ENCODE data around the gene CETP.
"Not testable (repeated sequence)": the region's sequence is repeated elsewhere in the genome, so short reads cannot be mapped to it uniquely, and the experiment has no call there.

Gene CETP

GRCh38 chr16:56934599-56935145, 27.1 kb upstream of the CETP start:
- not testable (repeated sequence) for DNase-seq (ENCODE audit: low spot score)

DNA sequence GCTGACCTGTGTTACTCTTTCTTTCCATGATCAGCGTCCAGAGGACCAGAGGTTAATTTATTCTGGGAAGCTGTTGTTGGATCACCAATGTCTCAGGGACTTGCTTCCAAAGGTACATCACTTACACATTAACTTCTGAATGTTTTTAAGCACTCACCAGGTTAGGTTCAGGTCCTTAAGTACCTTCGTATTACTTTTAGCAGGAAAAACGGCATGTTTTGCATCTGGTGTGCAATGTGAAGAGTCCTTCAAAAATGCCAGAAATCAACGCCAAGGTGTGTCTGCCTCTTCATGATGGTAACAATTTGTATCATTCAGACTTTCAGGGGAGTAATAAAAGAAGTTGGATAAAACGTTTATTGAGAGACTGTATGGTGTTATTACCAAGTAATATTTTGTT, 26.5 kb upstream of the CETP start:
- DNase-seq (ENCODE audit: low spot score) = no peak

DNA sequence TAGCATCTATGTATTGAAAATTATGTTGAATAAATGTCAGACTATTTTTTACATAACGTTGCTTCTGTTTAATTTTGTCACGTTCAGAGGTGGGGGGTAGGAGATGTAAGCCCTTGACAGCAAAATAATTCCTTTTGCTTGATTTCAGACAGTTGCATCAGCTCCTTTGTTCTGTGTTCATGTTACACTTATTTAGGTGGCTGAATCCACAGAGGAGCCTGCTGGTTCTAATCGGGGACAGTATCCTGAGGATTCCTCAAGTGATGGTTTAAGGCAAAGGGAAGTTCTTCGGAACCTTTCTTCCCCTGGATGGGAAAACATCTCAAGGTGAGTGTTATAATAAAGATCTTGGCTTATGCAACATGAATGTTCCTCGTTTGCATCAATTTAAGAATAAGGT, 25.3 kb upstream of the CETP start:
- DNase-seq (ENCODE audit: low spot score) = no peak

- no peak for DNase-seq (ENCODE audit: low spot score)
Observed at GRCh38 chr16:56936950-56937349, 24.8 kb upstream of the CETP start.

DNA sequence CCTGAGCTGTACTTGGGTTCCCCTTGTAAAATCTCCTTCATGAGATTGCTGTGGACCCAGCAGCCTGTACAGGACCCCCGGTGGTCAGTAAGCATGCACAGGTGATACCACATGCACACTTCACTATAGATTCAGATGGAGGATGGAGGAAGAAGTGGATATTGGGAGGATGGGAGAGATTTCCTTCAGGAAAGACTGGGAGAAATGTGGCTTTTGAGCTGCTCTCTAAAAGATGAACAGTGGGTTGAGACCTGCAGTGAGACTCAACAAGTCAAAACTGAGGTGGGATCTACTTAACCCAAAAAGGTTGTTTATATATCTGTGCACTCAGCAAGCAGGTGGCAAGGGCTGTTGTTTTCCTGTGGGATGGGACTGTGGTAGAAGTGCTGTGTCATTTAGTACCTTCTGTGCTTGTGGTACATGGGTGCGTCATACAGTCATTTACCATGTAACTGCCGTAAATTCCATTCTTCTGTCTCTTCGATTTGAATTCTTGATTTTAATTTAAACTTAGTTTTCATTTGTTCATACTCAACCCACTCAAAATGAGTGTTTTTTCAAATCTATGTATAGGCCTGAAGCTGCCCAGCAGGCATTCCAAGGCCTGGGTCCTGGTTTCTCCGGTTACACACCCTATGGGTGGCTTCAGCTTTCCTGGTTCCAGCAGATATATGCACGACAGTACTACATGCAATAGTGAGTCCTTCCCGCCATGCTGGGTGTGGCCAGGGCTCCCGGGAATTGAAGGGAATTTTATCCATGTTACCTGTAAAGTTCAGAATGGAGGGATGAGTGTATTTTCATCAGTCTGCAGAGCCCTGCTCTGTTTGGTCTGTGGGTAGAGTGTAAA, 22.9 kb upstream of the CETP start:
- no peak for DNase-seq (ENCODE audit: low spot score)

GRCh38 chr16:56939801-56940200, 21.9 kb upstream of the CETP start:
- DNase-seq (ENCODE audit: low spot score) = no peak

GRCh38 chr16:56941092-56941491, 20.7 kb upstream of the CETP start:
- no peak for DNase-seq (ENCODE audit: low spot score)

DNA sequence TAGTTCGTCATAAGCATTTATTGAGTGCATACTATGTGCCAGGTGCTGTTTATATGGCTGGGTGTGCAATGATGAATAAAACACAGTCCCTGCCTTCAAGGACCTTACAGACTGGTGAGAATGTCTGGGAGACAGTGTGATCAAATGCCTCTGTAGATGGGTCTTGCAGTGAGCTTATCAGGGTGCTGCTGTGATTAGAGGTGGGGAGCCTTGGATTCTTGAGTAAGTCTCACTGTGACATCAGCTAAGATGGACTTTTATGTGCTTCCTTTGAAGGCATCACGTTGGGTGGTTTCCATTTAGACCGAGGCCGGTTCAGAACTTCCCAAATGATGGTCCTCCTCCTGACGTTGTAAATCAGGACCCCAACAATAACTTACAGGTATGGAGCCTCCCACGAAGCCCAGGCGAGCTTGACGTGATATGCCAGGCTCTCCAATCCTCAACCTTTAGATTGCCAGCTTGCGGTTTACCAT, 19.9 kb upstream of the CETP start:
- no peak for DNase-seq (ENCODE audit: low spot score)

DNA sequence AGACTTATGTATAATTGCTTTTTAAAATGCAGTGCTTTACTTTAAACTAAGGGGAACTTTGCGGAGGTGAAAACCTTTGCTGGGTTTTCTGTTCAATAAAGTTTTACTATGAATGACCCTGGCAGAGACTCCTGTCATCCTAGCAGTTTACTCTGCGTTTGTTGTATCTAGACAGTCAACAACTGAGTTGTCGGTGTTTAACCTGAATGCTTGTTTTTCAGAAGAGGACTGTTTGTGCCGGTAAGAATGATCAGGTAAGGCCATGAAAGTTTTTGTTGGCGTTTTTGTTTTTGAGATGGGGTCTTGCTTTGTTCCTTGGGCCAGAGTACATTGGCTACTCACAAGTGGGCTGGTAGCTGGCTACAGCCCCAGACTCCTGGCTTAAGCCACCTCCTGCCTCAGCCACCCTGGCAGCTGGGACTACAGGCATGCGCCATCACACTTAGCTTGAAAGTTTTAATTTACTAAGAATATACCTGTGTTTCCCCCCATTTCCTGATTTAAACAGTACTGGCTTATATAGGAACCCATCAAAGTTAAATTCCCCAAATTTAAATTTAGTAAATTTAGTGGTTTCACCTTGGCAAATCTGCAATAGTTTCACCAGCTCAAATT, 17.9 kb upstream of the CETP start:
- DNase-seq (ENCODE audit: low spot score) = no peak

DNA sequence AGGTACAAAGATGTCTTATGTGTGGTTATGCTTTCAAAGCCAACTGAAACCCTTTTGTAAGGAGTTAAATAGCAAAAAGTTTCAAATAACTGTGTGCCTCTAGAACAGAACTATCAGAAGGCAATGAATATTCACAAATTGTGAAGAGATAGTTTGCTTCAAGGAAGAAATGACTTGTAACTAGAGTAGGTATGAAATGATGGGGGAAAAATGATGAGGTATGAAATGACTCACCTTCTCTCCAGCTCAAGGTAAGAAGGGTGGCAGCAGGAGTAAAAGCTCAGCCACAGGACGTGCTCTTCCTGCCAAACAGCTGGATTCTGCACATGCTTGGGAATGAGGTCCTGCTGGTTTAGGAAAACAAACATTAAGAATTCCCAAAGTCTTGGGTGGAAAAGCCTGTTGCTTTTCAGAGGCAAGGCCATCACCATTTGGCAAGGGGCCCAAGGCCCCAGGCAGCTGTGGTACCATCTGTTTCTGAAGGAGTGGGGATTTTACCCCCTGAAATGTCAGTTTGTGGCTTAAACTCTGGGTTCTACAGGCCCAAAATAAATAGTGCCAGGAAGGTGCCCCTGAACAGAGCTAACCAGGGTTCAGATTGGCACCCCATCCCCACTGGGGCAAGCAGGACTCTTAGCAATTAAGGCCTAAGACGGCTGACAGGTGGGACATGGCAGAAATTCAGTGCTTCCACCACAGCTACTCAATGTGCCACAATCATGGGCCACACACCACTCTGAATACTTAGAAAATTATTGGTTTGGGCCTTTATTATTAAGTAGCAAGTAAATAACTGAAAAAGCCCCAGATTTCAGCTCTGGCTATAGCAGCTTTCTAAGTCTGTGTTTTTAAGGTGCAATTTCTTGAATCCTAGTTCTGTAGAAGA, 16.6 kb upstream of the CETP start:
- no peak for DNase-seq (ENCODE audit: low spot score)

- no peak for DNase-seq (ENCODE audit: low spot score)
Observed at GRCh38 chr16:56945847-56946527, 15.8 kb upstream of the CETP start.

GRCh38 chr16:56946767-56947603, 14.8 kb upstream of the CETP start:
- no peak for DNase-seq (ENCODE audit: low spot score)

GRCh38 chr16:56947604-56947995, 14.2 kb upstream of the CETP start:
- DNase-seq (ENCODE audit: low spot score) = no peak

- no peak for DNase-seq (ENCODE audit: low spot score)
Observed at GRCh38 chr16:56948234-56948633, 13.5 kb upstream of the CETP start.

DNA sequence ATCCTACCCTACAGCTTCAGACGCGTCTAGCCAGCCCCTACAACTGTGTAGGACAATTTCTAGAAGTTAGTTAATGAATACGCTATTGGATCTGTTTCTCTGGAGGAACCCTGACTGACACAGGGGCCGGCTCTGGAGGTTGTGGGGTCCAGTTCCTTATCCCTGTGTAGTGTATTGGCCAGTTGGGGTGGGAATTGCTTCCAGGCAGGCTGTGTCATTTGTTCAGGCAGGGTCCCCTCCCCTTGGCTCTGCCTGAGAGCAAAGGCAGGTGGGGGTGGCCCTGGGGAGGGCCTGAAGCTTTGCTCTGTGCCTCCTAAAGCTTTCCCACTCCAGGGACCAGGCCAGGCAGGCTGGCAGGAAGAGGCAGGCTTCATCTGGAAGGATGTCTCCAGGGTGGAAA, 11.7 kb upstream of the CETP start:
- DNase-seq (ENCODE audit: low spot score) = no peak

GRCh38 chr16:56950455-56950854, 11.3 kb upstream of the CETP start:
- DNase-seq (ENCODE audit: low spot score) = no peak

GRCh38 chr16:56950881-56951771, 10.6 kb upstream of the CETP start:
- peak; percentile 77 for DNase-seq (ENCODE audit: low spot score)

DNA sequence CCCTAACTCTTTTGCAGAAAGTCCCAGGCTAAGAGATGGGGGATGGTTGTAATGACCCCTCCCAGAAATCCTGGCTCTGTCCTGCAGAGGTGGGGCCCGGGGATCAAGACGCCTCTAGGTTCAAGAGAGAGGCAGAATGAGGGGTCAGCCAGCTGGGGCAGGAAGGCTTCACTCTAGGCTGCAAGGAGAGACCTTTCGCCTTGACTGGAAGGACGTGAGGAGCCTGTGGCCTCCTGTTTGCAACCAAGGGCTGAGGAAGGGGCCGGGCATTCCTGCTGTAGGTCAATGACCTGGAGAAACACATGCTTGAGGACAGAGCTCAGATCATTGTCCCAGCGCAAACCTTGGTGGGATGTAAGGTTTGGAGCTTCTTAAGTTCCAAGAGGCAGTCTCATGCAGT, 8.7 kb upstream of the CETP start:
- no peak for DNase-seq (ENCODE audit: low spot score)

DNA sequence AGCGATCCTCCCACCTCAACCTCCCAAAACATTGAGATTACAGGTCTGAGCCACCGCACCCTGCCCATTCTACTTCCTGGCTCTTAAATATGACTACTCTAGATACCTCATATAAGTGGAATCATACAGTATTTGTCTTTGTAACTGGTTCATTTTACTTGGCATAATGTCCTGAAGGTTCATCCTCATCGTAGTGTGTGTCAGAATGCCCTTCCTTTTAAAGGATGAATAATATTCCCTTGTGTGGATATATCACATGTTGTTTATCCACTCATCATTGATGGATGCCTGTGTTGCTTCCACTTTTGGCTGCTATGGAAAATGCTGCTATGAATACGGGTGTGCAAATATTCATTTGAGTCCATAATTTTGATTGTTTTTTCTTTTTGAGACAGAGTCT, 5.7 kb upstream of the CETP start:
- DNase-seq (ENCODE audit: low spot score) = no peak

DNA sequence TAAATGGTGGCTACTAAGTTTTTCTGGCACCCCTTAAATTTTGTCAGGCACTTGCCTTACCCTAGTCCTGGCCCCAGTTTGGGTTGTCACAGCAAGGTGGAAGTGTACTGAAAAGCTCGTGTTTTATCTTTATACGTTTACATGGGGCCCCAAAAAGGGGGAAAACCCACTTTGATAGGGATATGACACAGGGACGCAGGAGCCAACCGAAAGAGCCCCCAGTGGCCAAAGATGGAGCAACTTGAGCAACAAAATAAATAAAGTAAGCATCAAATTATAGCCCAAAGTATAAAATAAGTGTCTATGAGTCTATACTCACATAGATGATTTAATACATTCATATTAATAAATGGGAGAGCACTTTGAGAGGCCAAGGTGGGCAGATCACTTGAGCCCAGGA, 5.0 kb upstream of the CETP start:
- DNase-seq (ENCODE audit: low spot score) = no peak

All from D341Med (cell line).